ES-I3 (cell line): Measurements from ENCODE around the gene ARPC1B.
A peak's percentile ranks its signal among the peaks of the same experiment; 100 is the strongest.
"Not testable (repeated sequence)": the region's sequence is repeated elsewhere in the genome, so short reads cannot be mapped to it uniquely, and the experiment has no call there.

Source experiments
- H3K36me3 ChIP-seq: 2 replicates; pipeline ENCODE4 v1.6.1; 2013; ENCODE audit warnings: mild to moderate bottlenecking, low read length, control low read depth, moderate library complexity; ENCODE audit not compliant: insufficient read depth
- H3K4me1 ChIP-seq: 2 replicates; pipeline ENCODE4 v1.6.1; 2013; ENCODE audit warnings: mild to moderate bottlenecking, control low read depth, low read length; ENCODE audit not compliant: insufficient read depth
- H3K9ac ChIP-seq: 2 replicates; pipeline ENCODE4 v1.6.1; 2013; ENCODE audit warnings: low read depth, mild to moderate bottlenecking, low read length, moderate library complexity
- H3K9me3 ChIP-seq: 2 replicates; pipeline ENCODE4 v1.6.1; 2013; ENCODE audit warnings: mild to moderate bottlenecking, low read length, moderate library complexity; ENCODE audit not compliant: control insufficient read depth, insufficient read depth

The ARPC1B gene

DNA sequence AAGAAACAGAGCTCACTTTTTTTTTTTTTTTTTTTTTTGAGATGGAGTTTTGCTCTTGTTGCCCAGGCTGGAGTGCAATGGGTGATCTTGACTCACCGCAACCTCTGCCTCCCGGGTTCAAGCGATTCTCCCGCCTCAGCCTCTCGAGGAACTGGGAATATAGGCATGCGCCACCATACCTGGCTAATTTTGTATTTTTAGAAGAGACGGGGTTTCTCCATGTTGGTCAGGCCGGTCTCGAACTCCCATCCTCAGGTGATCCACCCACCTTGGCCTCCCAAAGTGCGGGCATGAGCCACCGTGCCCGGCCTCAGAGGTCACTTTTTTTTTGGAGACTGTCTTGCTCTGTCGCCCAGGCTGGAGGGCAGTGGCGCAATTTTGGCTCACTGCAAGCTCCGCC lies 16.0 kb upstream of the ARPC1B start:
- H3K9ac ChIP-seq, H3K9me3 ChIP-seq, H3K4me1 ChIP-seq: not testable (repeated sequence)
- peaks cover 19% of the 10 kb centered on the region for H3K36me3 ChIP-seq

DNA sequence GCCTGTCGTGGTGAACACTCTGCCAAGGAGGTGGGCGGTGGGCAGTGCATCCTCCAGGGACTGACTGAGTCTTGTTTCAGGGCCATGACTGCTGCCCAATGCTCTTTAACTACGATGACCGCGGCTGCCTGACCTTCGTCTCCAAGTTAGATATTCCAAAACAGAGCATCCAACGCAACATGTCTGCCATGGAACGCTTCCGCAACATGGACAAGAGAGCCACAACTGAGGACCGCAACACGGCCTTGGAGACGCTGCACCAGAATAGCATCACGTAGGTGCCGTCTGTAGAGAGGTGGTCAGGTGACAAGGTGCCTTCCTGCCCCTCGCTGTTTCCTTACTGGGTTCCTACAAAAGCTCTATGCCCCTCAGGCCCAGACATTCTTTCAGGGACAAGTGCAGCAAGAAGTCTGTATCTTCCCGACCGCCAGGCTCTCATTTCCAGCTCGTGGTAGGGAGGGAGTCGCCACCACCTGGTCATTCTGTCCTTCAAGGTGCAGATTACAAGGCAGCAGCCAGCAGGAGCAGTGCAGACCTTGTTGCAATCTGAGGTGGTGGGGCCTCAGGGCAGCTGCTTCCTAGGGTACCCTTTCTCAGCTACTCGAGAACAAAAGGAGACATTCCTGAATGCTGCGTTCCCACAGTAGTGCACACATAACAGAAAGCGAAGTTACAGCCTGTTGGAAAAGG lies 14.9 kb upstream of the ARPC1B start:
- Histone ChIP-seq H3K4me1 (0 out of 2 replicates have a peak, but pooled peaks cover 4% of the 10 kb centered on the region), H3K9me3 (no peaks in the 10 kb centered on the region), H3K9ac (no peak overlapping the region), H3K36me3 (peaks cover 20% of the 10 kb centered on the region)

DNA sequence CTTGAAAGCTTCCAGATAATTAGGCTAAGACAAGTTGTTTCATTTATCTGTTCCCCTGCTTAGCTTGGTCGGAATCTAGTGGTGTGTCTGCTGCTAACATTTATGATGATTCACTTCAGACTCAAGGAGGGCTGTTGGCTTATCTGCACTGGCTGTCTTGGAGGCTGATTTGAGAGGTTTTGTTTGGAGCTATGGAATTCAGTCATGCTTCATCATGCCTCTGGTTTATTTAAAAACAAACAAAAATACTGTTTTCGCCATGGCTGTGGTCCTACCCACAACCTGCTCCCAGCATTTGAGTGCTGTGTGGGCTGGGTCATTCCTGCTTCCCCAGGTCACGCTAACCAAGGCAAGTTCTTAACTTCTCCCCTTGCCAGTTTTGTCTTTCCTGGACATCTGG lies 11.7 kb upstream of the ARPC1B start:
- H3K36me3 ChIP-seq, result peaks cover 24% of the 10 kb centered on the region
- no peaks in the 10 kb centered on the region for H3K9me3 ChIP-seq
- peaks cover 14% of the 10 kb centered on the region for H3K4me1 ChIP-seq
- no peak overlapping the region for H3K9ac ChIP-seq

DNA sequence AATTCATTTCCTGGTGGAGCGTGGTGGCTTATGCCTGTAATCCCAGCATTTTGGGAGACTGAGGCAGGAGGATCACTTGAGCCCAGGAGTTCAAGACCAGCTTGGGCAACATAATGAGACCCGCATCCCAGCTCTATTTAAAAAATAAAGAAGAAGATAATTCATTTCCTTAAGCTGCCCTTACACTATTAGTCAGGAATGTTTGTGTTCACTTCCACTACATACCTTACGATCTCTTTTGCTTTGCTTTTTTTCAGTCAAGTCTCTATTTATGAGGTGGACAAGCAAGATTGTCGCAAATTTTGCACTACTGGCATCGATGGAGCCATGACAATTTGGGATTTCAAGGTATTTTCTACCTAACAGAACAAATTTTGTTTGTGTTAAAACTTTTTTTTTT lies 11.2 kb upstream of the ARPC1B start:
- Histone ChIP-seq H3K9me3 (no peaks in the 10 kb centered on the region), H3K4me1 (peaks cover 14% of the 10 kb centered on the region), H3K9ac (no peak overlapping the region), H3K36me3 (peaks cover 19% of the 10 kb centered on the region)

DNA sequence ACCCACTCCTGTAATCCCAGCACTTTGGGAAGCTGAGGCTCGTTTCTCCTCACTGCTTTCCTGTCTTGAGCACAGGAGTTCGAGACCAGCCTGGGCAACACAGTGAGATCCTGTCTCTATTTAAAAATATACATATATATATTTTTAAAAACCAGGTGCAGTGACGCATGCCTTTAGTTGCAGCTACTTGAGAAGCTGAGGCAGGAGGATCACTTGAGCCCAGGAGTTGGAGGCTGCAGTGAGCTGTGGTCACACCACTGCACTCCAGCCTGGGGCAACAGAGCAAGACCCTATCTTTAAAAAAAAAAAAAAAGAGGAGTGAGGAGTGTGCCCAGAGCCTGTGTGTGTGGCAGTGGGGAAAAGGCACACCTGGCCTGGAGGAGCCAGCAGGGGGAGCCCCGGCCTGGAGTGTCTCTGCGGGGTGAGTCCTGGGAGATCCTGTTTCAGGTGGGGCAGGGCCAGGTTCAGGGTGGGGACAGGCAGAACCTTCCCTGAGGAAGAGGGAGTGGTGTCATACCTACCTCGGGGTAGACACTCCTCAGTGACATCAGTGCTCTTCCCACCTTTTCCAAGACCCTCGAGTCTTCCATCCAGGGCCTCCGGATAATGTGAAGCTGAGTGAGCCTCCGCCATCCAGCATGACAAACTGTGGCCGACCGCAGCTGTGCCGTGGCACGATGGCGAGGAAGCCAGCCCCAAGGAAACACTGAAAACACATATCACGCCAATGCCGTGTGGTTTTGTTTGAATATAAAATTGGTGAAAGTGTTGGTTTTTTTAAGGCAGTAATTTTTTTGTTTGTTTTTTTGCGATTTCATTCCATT lies 9.0 kb upstream of the ARPC1B start:
- H3K4me1 ChIP-seq, result peaks cover 10% of the 10 kb centered on the region

DNA sequence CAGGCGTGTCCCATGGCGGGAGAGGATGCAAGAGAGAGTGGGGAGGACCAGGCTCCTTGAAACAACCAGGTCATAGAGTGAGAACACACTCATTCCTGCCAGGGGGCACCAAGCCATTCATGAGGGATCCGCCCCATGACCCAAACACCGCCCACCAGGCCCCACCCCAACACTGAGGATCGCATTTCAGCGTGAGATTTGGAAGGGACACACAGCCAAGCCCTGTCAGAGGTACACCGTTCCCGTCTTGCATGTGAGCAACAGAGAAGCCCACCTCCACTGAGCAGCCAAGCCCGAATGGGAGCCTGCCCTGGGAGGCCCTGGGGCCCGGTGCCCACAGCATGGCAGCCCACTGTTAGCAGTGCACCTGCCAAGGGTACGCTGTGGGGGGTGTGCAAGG lies 7.9 kb upstream of the ARPC1B start:
- Histone ChIP-seq H3K4me1 (peaks cover 10% of the 10 kb centered on the region), H3K36me3 (peaks cover 16% of the 10 kb centered on the region; the same call in 1 of the 2 replicates), H3K9ac (no peak overlapping the region), H3K9me3 (no peaks in the 10 kb centered on the region)

More for the DNA sequence above, 9.0 kb upstream of the ARPC1B start:
- Histone ChIP-seq H3K9me3 (no peaks in the 10 kb centered on the region), H3K9ac (no peak overlapping the region), H3K36me3 (peaks cover 16% of the 10 kb centered on the region)

DNA sequence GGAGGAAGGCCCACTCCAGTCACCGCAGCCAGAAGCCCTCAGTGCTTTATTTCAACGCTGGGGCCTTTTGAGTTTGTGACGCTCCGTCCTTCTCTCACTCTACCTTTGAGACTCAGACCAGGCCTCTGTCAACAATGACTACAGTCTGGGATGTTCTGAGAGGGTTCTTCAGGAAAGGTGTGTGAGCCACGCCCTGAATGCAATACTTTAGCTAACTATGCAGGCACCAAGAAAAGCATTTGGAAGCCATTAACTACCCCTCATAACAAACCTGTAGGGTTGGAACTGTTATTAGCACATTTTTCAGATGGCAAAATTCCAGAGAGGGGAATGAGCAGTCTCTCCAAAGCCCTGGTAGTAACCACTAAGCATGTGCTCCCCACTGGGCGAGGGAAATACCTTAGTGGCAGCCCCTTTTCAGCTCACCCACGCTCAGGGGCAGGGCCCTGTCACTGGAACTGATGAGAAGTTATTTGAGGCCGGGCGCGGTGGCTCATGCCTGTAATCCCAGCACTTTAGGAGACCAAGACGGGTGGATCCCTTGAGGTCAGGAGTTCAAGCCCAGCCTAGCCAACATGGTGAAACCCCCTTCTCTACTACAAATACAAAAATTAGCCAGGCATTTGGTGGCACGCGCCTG lies 5.7 kb upstream of the ARPC1B start:
- Histone ChIP-seq H3K9me3 (no peaks in the 10 kb centered on the region), H3K36me3 (peaks cover 8% of the 10 kb centered on the region; the same call in 1 of the 2 replicates), H3K9ac (no peak overlapping the region), H3K4me1 (peaks cover 16% of the 10 kb centered on the region)

DNA sequence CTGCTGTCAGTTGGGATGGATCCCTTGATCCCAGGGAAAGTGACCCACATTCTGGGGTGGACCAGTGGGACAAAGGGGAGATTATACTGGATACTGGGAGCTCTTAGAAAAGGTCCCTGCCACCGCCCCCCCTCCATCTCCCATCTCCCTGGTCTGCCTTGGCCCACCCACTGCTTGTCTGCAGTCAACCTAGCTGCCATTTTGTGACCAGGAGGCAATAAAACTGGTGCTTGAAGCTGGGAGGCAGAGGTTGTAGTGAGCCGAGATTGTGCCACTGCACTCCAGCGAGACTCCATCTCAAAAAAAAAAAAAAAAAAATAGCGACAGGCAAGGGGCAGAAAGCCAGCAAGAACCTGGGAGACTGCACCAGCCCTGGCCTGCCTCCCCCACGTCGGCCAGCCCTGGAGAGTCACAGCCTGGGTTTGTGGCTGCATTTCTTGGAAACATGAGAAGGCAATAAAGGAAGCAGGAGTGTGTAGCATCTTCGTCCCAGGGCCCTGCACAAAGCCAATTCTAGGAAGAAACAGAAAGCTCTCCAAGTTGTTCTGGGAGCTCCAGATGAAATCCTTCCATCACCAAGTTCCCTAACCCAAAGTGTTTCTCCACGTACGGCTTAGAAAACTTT lies 4.7 kb upstream of the ARPC1B start:
- Histone ChIP-seq H3K9ac (no peak overlapping the region), H3K9me3 (no peaks in the 10 kb centered on the region), H3K4me1 (peaks cover 16% of the 10 kb centered on the region), H3K36me3 (peaks cover 7% of the 10 kb centered on the region; the same call in 1 of the 2 replicates)

DNA sequence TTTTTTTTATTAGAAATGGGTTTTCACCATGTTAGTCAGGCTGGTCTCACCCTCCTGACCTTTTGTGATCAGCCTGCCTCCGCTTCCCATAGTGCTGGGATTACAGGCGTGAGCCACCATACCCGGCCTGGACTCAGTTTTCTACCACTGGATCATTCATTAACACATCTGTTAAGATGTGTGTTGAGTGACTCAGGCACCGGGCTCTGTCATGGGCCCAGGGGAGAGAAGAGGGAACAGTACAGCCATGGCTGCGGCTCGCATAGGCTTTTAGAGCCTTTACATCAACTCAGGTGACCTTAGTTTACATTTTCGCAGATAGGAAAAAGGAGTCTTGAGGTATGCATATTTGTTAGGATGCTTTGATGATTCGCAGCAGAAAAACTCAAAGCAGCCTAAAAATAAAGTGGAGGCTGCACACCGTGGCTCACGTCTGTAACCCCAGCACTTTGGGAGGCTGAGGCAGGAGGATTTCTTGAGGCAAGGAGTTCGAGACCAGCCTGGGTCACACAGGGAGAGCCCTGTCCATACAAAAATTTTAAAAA lies 3.1 kb upstream of the ARPC1B start:
- no peaks in the 10 kb centered on the region for H3K9me3 ChIP-seq
- H3K4me1 ChIP-seq, result peaks cover 7% of the 10 kb centered on the region
- H3K36me3 ChIP-seq, result no peaks in the 10 kb centered on the region; the same call in 1 of the 2 replicates
- H3K9ac ChIP-seq, result no peak overlapping the region

DNA sequence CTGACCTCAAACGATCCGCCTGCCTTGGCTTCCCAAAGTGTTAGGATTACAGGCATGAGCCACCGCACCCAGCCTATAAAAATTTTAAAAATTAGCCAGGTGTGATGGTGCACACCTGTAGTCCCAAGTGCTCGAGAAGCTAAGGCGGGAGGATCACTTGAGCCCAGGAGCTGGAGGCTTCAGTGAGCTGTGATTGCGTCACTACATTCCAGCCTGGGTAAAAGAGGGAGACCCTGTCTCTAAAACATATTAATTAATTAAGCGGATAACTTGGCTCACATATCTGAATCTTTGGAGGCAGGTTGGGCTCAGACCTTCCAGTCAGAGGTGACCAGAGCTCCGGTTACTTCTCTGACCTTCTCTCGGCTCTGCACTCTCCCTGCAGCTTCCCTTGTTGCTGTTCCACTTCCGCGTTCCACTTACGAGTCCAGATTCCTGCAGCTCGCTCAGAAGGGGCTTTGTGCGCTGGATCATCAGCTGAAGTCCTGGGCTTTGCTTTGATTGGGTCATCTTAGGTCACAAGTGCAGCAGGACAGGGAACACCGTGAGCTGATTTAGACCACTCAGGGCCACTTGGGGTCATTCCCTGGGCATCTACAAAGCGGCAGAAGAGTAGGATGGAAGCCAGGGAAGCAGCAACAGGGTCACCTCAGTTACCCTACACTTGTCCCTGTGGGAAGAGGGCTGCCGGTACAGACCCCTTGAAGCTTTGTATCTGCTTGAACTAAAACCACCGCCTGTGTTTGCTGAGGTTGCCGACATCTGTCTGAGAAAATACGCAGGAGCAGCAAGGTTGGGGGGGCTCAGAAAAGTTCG lies 2.0 kb upstream of the ARPC1B start:
- H3K9ac ChIP-seq, result no peak overlapping the region; the same call in 1 of the 2 replicates
- H3K4me1 ChIP-seq, result peaks cover 6% of the 10 kb centered on the region; the same call in 1 of the 2 replicates
- H3K9me3 ChIP-seq, result no peaks in the 10 kb centered on the region
- H3K36me3 ChIP-seq, result no peaks in the 10 kb centered on the region

DNA sequence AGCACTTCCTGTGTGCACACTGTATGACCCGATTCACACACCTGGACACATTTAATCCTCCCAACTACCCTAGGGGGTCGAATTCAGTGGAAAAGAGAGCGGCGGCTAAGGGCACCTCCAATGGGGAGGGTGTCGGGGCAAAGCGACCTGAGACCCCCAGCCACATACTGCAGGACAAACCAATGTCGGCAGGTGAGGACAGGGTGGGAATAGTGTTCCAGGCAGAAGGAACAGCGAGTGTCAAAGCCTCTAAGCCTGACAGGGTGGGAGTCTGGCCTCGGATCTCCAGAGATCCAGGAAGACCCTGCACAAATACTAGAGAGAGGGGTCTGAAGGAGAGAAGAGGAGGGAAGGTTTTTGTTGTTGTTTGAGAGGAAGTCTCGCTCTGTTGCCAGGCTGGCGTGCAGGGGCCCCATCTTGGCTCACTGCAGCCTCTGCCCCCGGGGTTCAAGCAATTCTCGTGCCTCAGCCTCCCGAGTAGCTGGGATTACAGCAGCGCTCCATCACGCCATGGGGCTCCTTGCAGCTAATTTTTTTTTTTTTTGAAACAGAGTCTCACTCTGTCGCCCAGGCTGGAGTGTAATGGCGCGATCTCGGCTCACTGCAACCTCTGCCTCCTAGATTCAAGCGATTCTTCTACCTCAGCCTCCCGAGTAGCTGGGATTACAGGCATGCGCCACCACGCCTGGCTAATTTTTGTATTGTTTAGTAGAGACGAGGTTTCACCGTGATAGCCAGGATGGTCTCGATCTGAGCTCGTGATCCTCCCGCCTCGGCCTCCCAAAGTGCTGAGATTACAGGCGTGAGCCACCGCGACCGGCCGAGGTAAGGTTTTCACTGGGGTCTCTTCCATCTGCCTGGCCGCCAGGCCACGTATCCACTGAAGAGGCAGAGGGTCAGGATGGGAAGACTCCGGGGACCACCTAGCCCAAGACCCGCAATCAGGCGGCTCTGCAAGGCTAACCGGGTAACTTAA lies 1.2 kb upstream of the ARPC1B start:
- no peaks in the 10 kb centered on the region for H3K36me3 ChIP-seq
- peak overlapping the region; percentile 99 for H3K9ac ChIP-seq
- H3K9me3 ChIP-seq, result no peaks in the 10 kb centered on the region
- H3K4me1 ChIP-seq, result peaks cover 6% of the 10 kb centered on the region; the same call in 1 of the 2 replicates

DNA sequence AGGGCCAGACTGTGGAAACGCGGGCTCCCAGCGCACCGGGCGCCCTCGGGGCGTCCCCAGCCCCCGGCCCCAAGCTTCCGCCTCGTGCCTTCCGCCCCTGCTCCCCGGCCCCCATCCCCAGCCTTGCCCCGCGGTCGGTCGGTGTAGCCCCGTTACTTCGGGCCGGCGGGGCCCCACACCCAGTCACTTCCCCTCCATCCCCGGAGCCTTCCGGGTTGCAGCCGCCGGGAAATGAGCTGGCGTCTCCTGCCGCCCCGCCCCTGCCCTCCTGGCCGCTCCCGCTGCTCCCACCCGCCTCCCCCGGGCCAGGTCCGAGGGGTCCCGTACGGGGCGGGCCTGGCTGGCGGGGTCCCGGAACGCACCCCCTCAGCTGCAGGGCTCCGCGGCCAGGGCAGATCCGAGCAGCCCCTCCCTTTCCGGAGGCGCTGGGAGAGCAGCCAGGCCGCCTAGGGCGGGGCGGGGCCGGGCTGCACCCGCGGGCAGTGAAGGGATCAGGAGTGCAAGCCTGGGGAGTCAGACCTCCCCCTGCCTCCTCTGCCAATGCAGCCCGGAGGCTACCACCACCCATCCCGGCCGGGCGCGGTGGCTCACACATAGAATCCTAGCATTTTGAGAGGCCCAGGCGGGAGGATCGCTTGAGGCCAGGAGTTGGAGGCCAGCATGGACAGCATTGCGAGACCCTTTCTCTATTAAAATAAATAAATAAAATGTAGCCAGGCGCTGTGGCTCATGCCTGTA lies 709 bp downstream of the ARPC1B start:
- Histone ChIP-seq H3K4me1 (peaks cover 16% of the 10 kb centered on the region), H3K9ac (peak overlapping the region; percentile 77), H3K36me3 (no peaks in the 10 kb centered on the region), H3K9me3 (no peaks in the 10 kb centered on the region)
